HepG2 (cell line): ENCODE data around the gene TRPC1. TPM values are rescaled to one million over a fixed set of nuclear protein-coding genes. Genes with fewer than 3 reads are reported as not detected.

Experiments
- BRD4 ChIP-seq: sonication (generic); formaldehyde crosslinking; IDR thresholded peaks from 2 replicates; pipeline ENCODE4 v1.4.0; 2020; ENCODE audit warnings: missing genetic modification reagents
- DR1 ChIP-seq: sonication (generic); formaldehyde crosslinking; IDR thresholded peaks from 2 replicates; pipeline ENCODE4 v1.8.0; 2021; ENCODE audit warnings: mild to moderate bottlenecking, missing genetic modification reagents, inconsistent platforms
- FOXK2 ChIP-seq: fragments of 450-650 bp; IDR thresholded peaks from 2 replicates; pipeline ENCODE4 v1.6.1; 2016
- HIC2 ChIP-seq: sonication (generic); formaldehyde crosslinking; IDR thresholded peaks from 2 replicates; pipeline ENCODE4 v1.9.0; 2022; ENCODE audit warnings: low read depth, missing genetic modification reagents
- HMG20B ChIP-seq: conservative IDR thresholded peaks from 2 replicates; pipeline ENCODE4 v1.6.1; 2016; ENCODE audit warnings: missing genetic modification reagents, missing compliant biosample characterization
- HMGXB4 ChIP-seq, 2 experiments: sonication (generic) in 1 of 2; formaldehyde crosslinking in 1 of 2; IDR thresholded peaks; 2 replicates each; pipeline versions ENCODE4 v1.4.0 to v1.6.1; 2018 to 2020; ENCODE audit warnings: missing genetic modification reagents in 2 of 2, borderline replicate concordance in 1 of 2, low read depth in 1 of 2, mild to moderate bottlenecking in 1 of 2, missing biosample characterization in 1 of 2
- MIER3 ChIP-seq: IDR thresholded peaks from 2 replicates; pipeline ENCODE4 v1.6.1; 2016; ENCODE audit warnings: missing compliant biosample characterization, borderline replicate concordance
- RAD21 ChIP-seq: fragments of 450-650 bp; formaldehyde crosslinking; IDR thresholded peaks from 2 replicates; pipeline ENCODE4 v1.5.0; 2020; ENCODE audit warnings: mild to moderate bottlenecking
- RXRB ChIP-seq: IDR thresholded peaks from 2 replicates; pipeline ENCODE4 v1.6.1; 2016; ENCODE audit warnings: borderline replicate concordance, missing genetic modification reagents, missing compliant biosample characterization
- TFDP1 ChIP-seq: IDR thresholded peaks from 2 replicates; pipeline ENCODE4 v1.6.1; 2016; ENCODE audit warnings: missing compliant biosample characterization, missing genetic modification reagents, borderline replicate concordance
- TGIF2 ChIP-seq: IDR thresholded peaks from 2 replicates; pipeline ENCODE4 v1.6.1; 2016; ENCODE audit warnings: control low read depth, missing compliant biosample characterization
- TP53 ChIP-seq: sonication (generic); formaldehyde crosslinking; conservative IDR thresholded peaks from 2 replicates; pipeline ENCODE4 v1.4.0; 2020; ENCODE audit warnings: missing genetic modification reagents
- WIZ ChIP-seq: sonication (generic); formaldehyde crosslinking; IDR thresholded peaks from 2 replicates; pipeline ENCODE4 v1.5.1; 2020; ENCODE audit warnings: mild to moderate bottlenecking, missing genetic modification reagents
- ZBTB43 ChIP-seq: sonication (generic); formaldehyde crosslinking; conservative IDR thresholded peaks from 2 replicates; pipeline ENCODE4 v1.4.0; 2020; ENCODE audit warnings: missing genetic modification reagents
- ZBTB7B ChIP-seq: sonication (generic); formaldehyde crosslinking; IDR thresholded peaks from 2 replicates; pipeline ENCODE4 v1.4.0; 2020; ENCODE audit warnings: missing genetic modification reagents
- ZFAT ChIP-seq: sonication (generic); formaldehyde crosslinking; conservative IDR thresholded peaks from 2 replicates; pipeline ENCODE4 v1.8.1; 2023; ENCODE audit warnings: missing genetic modification reagents, inconsistent platforms
- ZFP36 ChIP-seq: fragments of 150-350 bp; IDR thresholded peaks from 2 replicates; pipeline ENCODE4 v1.6.1; 2018; ENCODE audit warnings: borderline replicate concordance, low read length, low read depth; ENCODE audit not compliant: partially characterized antibody
- ZKSCAN8 ChIP-seq: IDR thresholded peaks from 2 replicates; pipeline ENCODE4 v1.6.1; 2016; ENCODE audit warnings: borderline replicate concordance, missing genetic modification reagents, missing compliant biosample characterization
- ZNF251 ChIP-seq: sonication (generic); formaldehyde crosslinking; IDR thresholded peaks from 2 replicates; pipeline ENCODE4 v1.9.0; 2021; ENCODE audit warnings: mild to moderate bottlenecking, missing genetic modification reagents
- ZNF333 ChIP-seq: sonication (generic); formaldehyde crosslinking; IDR thresholded peaks from 2 replicates; pipeline ENCODE4 v1.4.0; 2020; ENCODE audit warnings: mild to moderate bottlenecking, missing genetic modification reagents, borderline replicate concordance
- ZNF34 ChIP-seq: sonication (generic); formaldehyde crosslinking; IDR thresholded peaks from 2 replicates; pipeline ENCODE4 v1.4.0; 2020; ENCODE audit warnings: mild to moderate bottlenecking, missing genetic modification reagents, borderline replicate concordance
- ZNF431 ChIP-seq: sonication (generic); formaldehyde crosslinking; IDR thresholded peaks from 2 replicates; pipeline ENCODE4 v1.9.0; 2022; ENCODE audit warnings: missing genetic modification reagents, low read depth, mild to moderate bottlenecking, borderline replicate concordance
- ZNF558 ChIP-seq: sonication (generic); formaldehyde crosslinking; IDR thresholded peaks from 2 replicates; pipeline ENCODE4 v1.9.0; 2022; ENCODE audit warnings: mild to moderate bottlenecking, missing genetic modification reagents, borderline replicate concordance
- ZNF580 ChIP-seq: IDR thresholded peaks from 2 replicates; pipeline ENCODE4 v1.6.1; 2016; ENCODE audit warnings: low read depth, borderline replicate concordance
- ZNF780A ChIP-seq: sonication (generic); formaldehyde crosslinking; IDR thresholded peaks from 2 replicates; pipeline ENCODE4 v1.8.0; 2022; ENCODE audit warnings: mild to moderate bottlenecking, missing genetic modification reagents, moderate library complexity
- polyA plus RNA-seq, 8 experiments: library from polyadenylated mRNA; depleted of rRNA in 3 of 8; stranded (reverse) in 7 of 8; unstranded in 1 of 8; fragments of >200 nt; fragmentation: Illumina TruSeq in 4 of 8; extraction: Trizol in 4 of 8; gene quantifications; 2 replicates each; pipeline versions ENCODE4 v1.2.1 to v1.2.3, GENCODE V29; 2011 to 2016; ENCODE audit warnings: low read depth in 4 of 8, missing spikeins in 1 of 8, mixed read lengths in 1 of 8; ENCODE audit not compliant: insufficient read depth in 1 of 8
- total RNA-seq, 5 experiments: library from RNA; depleted of rRNA; stranded (reverse); fragments of >200 nt; fragmentation: Illumina TruSeq; extraction: Trizol; gene quantifications; 2 replicates each; pipeline ENCODE4 v1.2.3, GENCODE V29; 2016; ENCODE audit warnings: low read depth in 1 of 5

TRPC1 gene
- total and polyA plus RNA-seq, 2 of the 13 experiments (the other 11 are each of a cell fraction or from before 2014, with no cell fraction given), result 10.8 to 13.1 TPM

- TF ChIP-seq TFDP1 (CRISPR knock-in tag), result no peak
- TF ChIP-seq ZNF780A (CRISPR knock-in tag), result no peak
- no peak for TF ChIP-seq ZNF558
- no peak for TF ChIP-seq ZFP36
- TF ChIP-seq ZKSCAN8 (CRISPR knock-in tag), result peak; percentile 47; the same call in 1 of the 2 replicates
- peak; percentile 59 to 64; a peak in 3 of 4 replicates for TF ChIP-seq HMGXB4 (CRISPR knock-in tag; IDR thresholded peaks at IDR 0.05; ENCODE audit: borderline replicate concordance in 1 of 2, low read depth in 1 of 2)
- no peak for TF ChIP-seq HMG20B (CRISPR knock-in tag)
- no peak for TF ChIP-seq ZNF34
- no peak for TF ChIP-seq ZBTB7B (CRISPR knock-in tag)
- no peak for TF ChIP-seq ZFAT (CRISPR knock-in tag)
- no peak for TF ChIP-seq ZNF251 (CRISPR knock-in tag)
- no peak for TF ChIP-seq HIC2 (CRISPR knock-in tag)
- no peak for TF ChIP-seq BRD4 (CRISPR knock-in tag)
- no peak for TF ChIP-seq ZNF333 (CRISPR knock-in tag)
- TF ChIP-seq ZNF580 (CRISPR knock-in tag), result peak; percentile 80; the same call in 1 of the 2 replicates
- no peak for TF ChIP-seq TP53
- TF ChIP-seq ZBTB43 (CRISPR knock-in tag), result no peak
- no peak for TF ChIP-seq DR1
- TF ChIP-seq ZNF431 (CRISPR knock-in tag), result no peak
- peak; percentile 96 for TF ChIP-seq RAD21 (CRISPR knock-in tag)
- TF ChIP-seq WIZ (CRISPR knock-in tag), result no peak
- peak; percentile 43; the same call in 1 of the 2 replicates for TF ChIP-seq RXRB (CRISPR knock-in tag)
- TF ChIP-seq TGIF2, result no peak
- TF ChIP-seq FOXK2, result no peak
- TF ChIP-seq MIER3 (CRISPR knock-in tag), result 0 out of 2 replicates have a peak, but pooled peaks have one; percentile 65
Measured at GRCh38 chr3:142828703-142829305, 105.0 kb downstream of the TRPC1 start (continued).
